GM12878 (cell line): ENCODE results near the gene NEDD8. TPM values are rescaled to one million over a fixed set of nuclear protein-coding genes. Genes with fewer than 3 reads are reported as not detected.

Experiments used
- ATAC-seq: fragments of 200-7000 bp; cut with Tn5 transposase; 3 replicates; pipeline ENCODE4 v1.9.1; 2020; ENCODE audit warnings: mild to moderate bottlenecking, moderate library complexity
- BruUV-seq: library from RNA; stranded (reverse); fragments of 400-500 nt; replicated peaks from 2 replicates; lab custom pipeline; 2021; lab: Mats Ljungman, UMichigan
- CTCF ChIA-PET: fragments of 300-600 bp; sonication (Branson Sonifier 250); formaldehyde crosslinking; extraction: SDS; loops from one replicate; lab custom pipeline; 2021; ENCODE audit warnings: inconsistent platforms; lab: Yijun Ruan, JAX
- POLR2A ChIA-PET: fragments of 350-600 bp; formaldehyde crosslinking; extraction: SDS; loops from one replicate; lab custom pipeline; 2021; ENCODE audit warnings: inconsistent platforms; lab: Charles Lee
- RAD21 ChIA-PET: fragments of 300-600 bp; sonication (Branson Sonifier 250); formaldehyde crosslinking; loops from one replicate; lab custom pipeline; 2023; ENCODE audit warnings: antibody characterized with exemption; ENCODE audit not compliant: unreplicated experiment; lab: Charles Lee
- SMC1A ChIA-PET: fragments of 300-600 bp; sonication (Branson Sonifier 250); formaldehyde crosslinking; loops from one replicate; lab custom pipeline; 2023; ENCODE audit not compliant: unreplicated experiment, uncharacterized antibody; lab: Charles Lee
- DNase-seq: peaks from one replicate; pipeline ENCODE4 v3.0.0-alpha.2; 2011; ENCODE audit warnings: low read depth, low spot score
- FAIRE-seq: peaks from 3 replicates; lab custom pipeline; 2011; peaks lifted over from hg19 to GRCh38; lab: Jason Lieb, UNC
- H2AFZ ChIP-seq: 2 replicates; pipeline ENCODE4 v1.6.0; 2011; ENCODE audit warnings: low read depth, low read length, control low read depth; ENCODE audit not compliant: control insufficient read depth
- H3K27ac ChIP-seq: 2 replicates; pipeline ENCODE4 v1.5.1; 2011; ENCODE audit warnings: control low read depth; ENCODE audit not compliant: control insufficient read depth, insufficient read depth
- H3K27me3 ChIP-seq, 2 experiments: replicated peaks in 1 of 2; 2 replicates each; pipeline versions ENCODE4 v1.6.0 to v1.6.1; 2011; ENCODE audit warnings: low read length in 1 of 2; ENCODE audit not compliant: control insufficient read depth in 2 of 2, insufficient read depth in 2 of 2
- H3K36me3 ChIP-seq, 2 experiments: 2 replicates each; pipeline ENCODE4 v1.5.1; 2011; ENCODE audit warnings: low read length in 1 of 2; ENCODE audit not compliant: control insufficient read depth in 2 of 2, insufficient read depth in 2 of 2
- H3K4me1 ChIP-seq: 2 replicates; pipeline ENCODE4 v1.6.1; 2011; ENCODE audit warnings: mild to moderate bottlenecking, low read length, moderate library complexity, mixed read lengths; ENCODE audit not compliant: control insufficient read depth, insufficient read depth
- H3K4me2 ChIP-seq: 2 replicates; pipeline ENCODE4 v1.6.0; 2011; ENCODE audit warnings: control low read depth; ENCODE audit not compliant: control insufficient read depth, insufficient read depth
- H3K4me3 ChIP-seq: fragments of 200-600 bp; sonication (generic); 2 replicates; pipeline ENCODE4 v1.5.1; 2016
- H3K79me2 ChIP-seq: 2 replicates; pipeline ENCODE4 v1.6.0; 2011; ENCODE audit warnings: low read length; ENCODE audit not compliant: control insufficient read depth, insufficient read depth
- H3K9ac ChIP-seq: 2 replicates; pipeline ENCODE4 v1.8.0; 2011; ENCODE audit warnings: low read length, control low read depth, mixed read lengths; ENCODE audit not compliant: control insufficient read depth, insufficient read depth
- H3K9me3 ChIP-seq: replicated peaks from 3 replicates; pipeline ENCODE4 v1.5.1; 2011; ENCODE audit warnings: mild to moderate bottlenecking, low read length; ENCODE audit not compliant: control insufficient read depth, insufficient read depth
- H4K20me1 ChIP-seq: 2 replicates; pipeline ENCODE4 v1.6.0; 2011; ENCODE audit not compliant: control insufficient read depth, insufficient read depth
- CBX5 ChIP-seq: sonication (generic); IDR thresholded peaks from 2 replicates; pipeline ENCODE4 v1.6.1; 2016; ENCODE audit warnings: low read depth, moderate library complexity, mild to moderate bottlenecking, inconsistent platforms
- ESRRA ChIP-seq: IDR thresholded peaks from 2 replicates; pipeline ENCODE4 v1.6.1; 2012; ENCODE audit warnings: mild to moderate bottlenecking, low read length, improper control_type of control experiment
- GATAD2B ChIP-seq: fragments of 450-650 bp; conservative IDR thresholded peaks from 2 replicates; pipeline ENCODE4 v1.6.1; 2017; ENCODE audit warnings: low read depth, mild to moderate bottlenecking, moderate library complexity
- IKZF1 ChIP-seq: fragments of 450-650 bp; conservative IDR thresholded peaks from 2 replicates; pipeline ENCODE4 v1.6.1; 2017; ENCODE audit warnings: antibody characterized with exemption, mild to moderate bottlenecking
- MXI1 ChIP-seq: fragments of 150-350 bp; IDR thresholded peaks from 2 replicates; pipeline ENCODE4 v1.6.1; 2011; ENCODE audit warnings: low read depth, mild to moderate bottlenecking, inconsistent platforms, low read length, improper control_type of control experiment
- NFYA ChIP-seq: IDR thresholded peaks from 2 replicates; pipeline ENCODE4 v1.6.1; 2011; ENCODE audit warnings: low read depth, mild to moderate bottlenecking, low read length, improper control_type of control experiment, borderline replicate concordance
- SUPT20H ChIP-seq: IDR thresholded peaks from 2 replicates; pipeline ENCODE4 v1.6.1; 2011; ENCODE audit warnings: low read depth, mild to moderate bottlenecking, low read length, moderate library complexity, borderline replicate concordance; ENCODE audit not compliant: control insufficient read depth
- ZNF687 ChIP-seq: fragments of 450-650 bp; IDR thresholded peaks from 2 replicates; pipeline ENCODE4 v1.6.1; 2017; ENCODE audit warnings: mild to moderate bottlenecking, moderate library complexity
- WGBS: methylation state at CpG from one replicate; pipeline ENCODE4 v1.1.6; 2016; ENCODE audit warnings: low lambda C conversion rate; ENCODE audit not compliant: insufficient replicate concordance, insufficient coverage; ENCODE audit errors: missing lambda C conversion rate; 5-methylcytosine and 5-hydroxymethylcytosine counted together
- in situ Hi-C: fragments of 300-500 bp; cut with MboI; formaldehyde crosslinking; loops from 9 replicates; pipeline ENCODE4 v1.14.3; 2018; ENCODE audit warnings: mixed read lengths
- intact Hi-C: fragments of 100-400 bp; cut with micrococcal nuclease; formaldehyde crosslinking; loops from one replicate; pipeline ENCODE4 v1.14.2; 2022; ENCODE audit not compliant: unreplicated experiment
- polyA plus RNA-seq, 11 experiments: library from polyadenylated mRNA; depleted of rRNA in 4 of 11; unstranded in 6 of 11; stranded (reverse) in 5 of 11; fragments of >200 nt; fragmentation: Nextera tagmentation in 4 of 11; fragmentation: Illumina TruSeq in 1 of 11; extraction: Ambion mirVana in 4 of 11; extraction: Trizol in 1 of 11; gene quantifications; 1 replicate in 1 of 11; 2 replicates in 10 of 11; pipeline versions ENCODE4 v1.2.1 to v1.2.3, GENCODE V29; 2011 to 2016; ENCODE audit warnings: inconsistent platforms in 2 of 11, missing spikeins in 2 of 11, low read depth in 1 of 11
- total RNA-seq, 4 experiments: library from RNA; depleted of rRNA in 3 of 4; stranded (reverse); fragments of >200 nt in 3 of 4; fragmentation: Illumina TruSeq in 1 of 4; extraction: Trizol in 1 of 4; gene quantifications; 2 replicates each; pipeline versions ENCODE4 v1.2.1 to v1.2.3, GENCODE V29; 2013 to 2021

Gene NEDD8
- total and polyA plus RNA-seq, 10 of the 15 experiments (the other 5 are each of a cell fraction or from before 2014, with no cell fraction given): 164 to 991 (median 300) TPM

GRCh38 chr14:24259282-24260025, 27.3 kb upstream of the NEDD8 start:
- ChIA-PET POLR2A (no interaction called here), CTCF (no interaction called here), SMC1A (interaction anchor here (0.8 kb wide), 1 partner anchor 13 kb away, joined by 3 read pairs; no protein-coding TSS in a partner anchor), RAD21 (no interaction called here)
- FAIRE-seq (no peak), DNase-seq (no peak), ATAC-seq (no peak)
- Histone ChIP-seq H3K36me3 (no peaks in the 10 kb centered on the region; a peak in 2 of 4 replicates), H3K79me2 (no peaks in the 10 kb centered on the region), H3K4me3 (no peak overlapping the region), H4K20me1 (no peaks in the 10 kb centered on the region), H3K27me3 (no peaks in the 10 kb centered on the region), H3K27ac (no peak overlapping the region), H2AFZ (no peak overlapping the region), H3K9ac (no peak overlapping the region), H3K9me3 (no peaks in the 10 kb centered on the region), H3K4me1 (no peaks in the 10 kb centered on the region), H3K4me2 (no peak overlapping the region)
- 81% methylated on average over 15 of the region's 16 CpGs for WGBS
- no TSS peak for BruUV-seq
- TF ChIP-seq MXI1 (no peak), CBX5 (no peak), IKZF1 (no peak), ZNF687 (no peak), ESRRA (no peak), NFYA (no peak), GATAD2B (no peak), SUPT20H (no peak)
- intact Hi-C loops (no loop called here), in situ Hi-C loops (no loop called here)
